ENCODE measurements around the gene ZNF860. TPM values are rescaled to one million over a fixed set of nuclear protein-coding genes. Genes with fewer than 3 reads are reported as not detected.
"Not testable (repeated sequence)": the region's sequence is repeated elsewhere in the genome, so short reads cannot be mapped to it uniquely, and the experiment has no call there.

ZNF860 gene
- total RNA-seq, 1 donor from 2014 or later: 0.29 TPM

- H3K4me3 ChIP-seq (ENCODE audit: low read depth, low read length): no peak overlapping the region
- DNase-seq (ENCODE audit: low read depth): no peak
- TF ChIP-seq CTCF (conservative IDR thresholded peaks at IDR 0.05; ENCODE audit: low read depth, low read length): no peak
Observed at GRCh38 chr3:31993843-31994242, 12.3 kb downstream of the ZNF860 start.

GRCh38 chr3:31995026-31995425 is 13.5 kb downstream of the ZNF860 start:
- not testable (repeated sequence) for H3K4me3 ChIP-seq (ENCODE audit: low read depth, low read length); DNase-seq (ENCODE audit: low read depth)

- no peak overlapping the region for H3K4me3 ChIP-seq (ENCODE audit: low read depth, low read length)
- no peak for DNase-seq (ENCODE audit: low read depth)
- TF ChIP-seq CTCF (conservative IDR thresholded peaks at IDR 0.05; ENCODE audit: low read depth, low read length): no peak
Observed at GRCh38 chr3:31996195-31996594, 14.6 kb downstream of the ZNF860 start.

- DNase-seq (ENCODE audit: low read depth): no peak
- H3K4me3 ChIP-seq (ENCODE audit: low read depth, low read length): no peak overlapping the region
- no peak for TF ChIP-seq CTCF (conservative IDR thresholded peaks at IDR 0.05; ENCODE audit: low read depth, low read length)
Observed at GRCh38 chr3:31997500-31997899, 15.9 kb downstream of the ZNF860 start.

- H3K4me3 ChIP-seq (ENCODE audit: low read depth, low read length): no peak overlapping the region
- no peak for DNase-seq (ENCODE audit: low read depth)
- no peak for TF ChIP-seq CTCF (conservative IDR thresholded peaks at IDR 0.05; ENCODE audit: low read depth, low read length)
Observed at GRCh38 chr3:31999907-32000439, 18.4 kb downstream of the ZNF860 start.

- DNase-seq (ENCODE audit: low read depth): no peak
- no peak overlapping the region for H3K4me3 ChIP-seq (ENCODE audit: low read depth, low read length)
- TF ChIP-seq CTCF (conservative IDR thresholded peaks at IDR 0.05; ENCODE audit: low read depth, low read length): no peak
Observed at GRCh38 chr3:32000877-32001276, 19.3 kb downstream of the ZNF860 start.

- H3K4me3 ChIP-seq (ENCODE audit: low read depth, low read length): no peak overlapping the region
- TF ChIP-seq CTCF (conservative IDR thresholded peaks at IDR 0.05; ENCODE audit: low read depth, low read length): no peak
- DNase-seq (ENCODE audit: low read depth): no peak
Observed at GRCh38 chr3:32002561-32003368, 21.2 kb downstream of the ZNF860 start.
